Astrocyte of the cerebellum (primary cell): ENCODE measurements around the gene CTNND1.

Experiments
- DNase-seq: peaks from one replicate; pipeline ENCODE4 v3.0.0-alpha.2; 2011; ENCODE audit warnings: low read depth
- H3K4me3 ChIP-seq: 2 replicates; pipeline ENCODE4 v1.5.1; 2011; ENCODE audit warnings: mild to moderate bottlenecking, low read depth, low read length, moderate library complexity
- CTCF ChIP-seq: IDR thresholded peaks from 2 replicates; pipeline ENCODE4 v1.5.1; 2012; ENCODE audit warnings: low read length, low read depth, moderate library complexity, mild to moderate bottlenecking; ENCODE audit errors: missing control alignments
- in situ Hi-C: cut with HindIII; loops from 2 replicates; pipeline ENCODE4 v1.10.0; 2017; ENCODE audit warnings: low sequenced_read_pairs

CTNND1 gene

GRCh38 chr11:57772562-57772961 lies 11.0 kb downstream of the CTNND1 start:
- TF ChIP-seq CTCF: no peak
- H3K4me3 ChIP-seq: no peak overlapping the region
- no peak for DNase-seq
- in situ Hi-C loops: no loop called here

GRCh38 chr11:57773026-57773598 lies 11.5 kb downstream of the CTNND1 start:
- no peak for DNase-seq
- no peak for TF ChIP-seq CTCF
- in situ Hi-C loops: no loop called here
- H3K4me3 ChIP-seq: no peak overlapping the region

GRCh38 chr11:57775491-57775890 lies 13.9 kb downstream of the CTNND1 start:
- peak overlapping the region; percentile 6 for H3K4me3 ChIP-seq
- DNase-seq: no peak
- in situ Hi-C loops: no loop called here
- no peak for TF ChIP-seq CTCF

- no peak for TF ChIP-seq CTCF
- in situ Hi-C loops: no loop called here
Measured at GRCh38 chr11:57776031-57776521, 14.5 kb downstream of the CTNND1 start.

GRCh38 chr11:57776577-57777210 lies 15.1 kb downstream of the CTNND1 start:
- no peak for DNase-seq
- TF ChIP-seq CTCF: no peak
- no peak overlapping the region for H3K4me3 ChIP-seq
- in situ Hi-C loops: no loop called here

More at GRCh38 chr11:57776031-57776521, 14.5 kb downstream of the CTNND1 start:
- H3K4me3 ChIP-seq: peak overlapping the region; percentile 6
- peak; percentile 76 for DNase-seq

- DNase-seq: no peak
- in situ Hi-C loops: no loop called here
- no peak for TF ChIP-seq CTCF
- peak overlapping the region; percentile 23 for H3K4me3 ChIP-seq
Measured at GRCh38 chr11:57777969-57778317, 16.3 kb downstream of the CTNND1 start.
